Mucosa of stomach (tissue), 1 donor: ENCODE data around the gene TMOD3.
A peak's percentile ranks its signal among the peaks of the same experiment; 100 is the strongest.

Source experiments
- H3K27me3 ChIP-seq: one replicate; pipeline ENCODE4 v1.7.0; 2013; ENCODE audit warnings: mild to moderate bottlenecking, low read length; ENCODE audit not compliant: control insufficient read depth, insufficient read depth
- H3K36me3 ChIP-seq: one replicate; pipeline ENCODE4 v1.7.0; 2013; ENCODE audit warnings: low read length; ENCODE audit not compliant: control insufficient read depth, insufficient read depth
- H3K4me1 ChIP-seq: one replicate; pipeline ENCODE4 v1.7.0; 2013; ENCODE audit warnings: mild to moderate bottlenecking, low read length; ENCODE audit not compliant: control insufficient read depth, insufficient read depth
- H3K4me3 ChIP-seq: one replicate; pipeline ENCODE4 v1.7.0; 2013; ENCODE audit warnings: low read length
- H3K9ac ChIP-seq: one replicate; pipeline ENCODE4 v1.7.0; 2013; ENCODE audit warnings: mild to moderate bottlenecking, low read length, moderate library complexity
- H3K9me3 ChIP-seq: one replicate; pipeline ENCODE4 v1.7.0; 2013; ENCODE audit warnings: mild to moderate bottlenecking, low read length, moderate library complexity; ENCODE audit not compliant: control insufficient read depth
- donor health status: Pancreatic carcinoma.

TMOD3 gene

DNA sequence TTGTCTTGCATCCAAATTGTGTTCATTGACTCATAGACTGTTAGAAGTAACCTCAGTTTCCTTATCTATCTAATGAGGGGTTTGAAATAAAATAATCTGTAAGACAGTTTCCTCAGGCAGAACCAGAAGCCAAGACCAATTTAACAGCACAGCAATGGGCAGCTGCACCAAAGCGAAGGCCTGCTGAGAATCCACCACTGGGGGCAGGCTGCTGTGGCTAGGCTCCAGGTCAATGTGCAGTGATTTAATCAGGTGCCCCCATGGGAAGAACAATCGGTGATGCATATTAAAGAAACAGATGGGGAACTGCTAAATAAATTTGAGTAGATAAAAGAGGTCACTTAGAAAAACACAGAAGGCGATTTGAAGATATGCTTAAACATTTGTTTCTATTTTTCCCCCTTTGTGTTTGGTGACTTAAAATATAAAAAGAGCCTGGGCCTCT lies 28.0 kb upstream of the TMOD3 start:
- H3K9me3 ChIP-seq: no peaks in the 10 kb centered on the region
- H3K4me1 ChIP-seq: peaks cover 12% of the 10 kb centered on the region
- no peaks in the 10 kb centered on the region for H3K27me3 ChIP-seq
- H3K9ac ChIP-seq: no peak overlapping the region
- no peak overlapping the region for H3K4me3 ChIP-seq
- no peaks in the 10 kb centered on the region for H3K36me3 ChIP-seq

DNA sequence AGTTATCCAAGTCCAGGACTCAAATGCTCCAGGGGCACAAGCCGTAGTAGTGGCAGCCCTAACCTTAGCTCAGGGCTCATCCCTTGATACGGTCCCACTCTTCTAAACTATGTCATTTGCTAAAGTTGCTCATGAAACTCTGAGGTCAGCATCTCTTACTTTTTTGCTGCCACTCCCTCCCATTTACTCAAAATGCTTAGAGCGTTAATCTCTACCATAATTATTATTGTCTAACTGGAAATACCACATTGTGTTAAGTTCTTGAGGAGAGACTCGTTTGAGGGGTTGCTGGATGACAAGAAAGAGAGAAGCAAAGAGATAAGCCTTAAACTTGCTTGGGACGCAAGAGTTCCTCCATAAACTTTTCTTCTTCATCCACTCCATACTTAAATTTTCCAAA lies 26.9 kb upstream of the TMOD3 start:
- Histone ChIP-seq H3K9ac (no peak overlapping the region), H3K27me3 (no peaks in the 10 kb centered on the region), H3K9me3 (no peaks in the 10 kb centered on the region), H3K4me3 (no peak overlapping the region), H3K4me1 (peaks cover 8% of the 10 kb centered on the region), H3K36me3 (no peaks in the 10 kb centered on the region)

DNA sequence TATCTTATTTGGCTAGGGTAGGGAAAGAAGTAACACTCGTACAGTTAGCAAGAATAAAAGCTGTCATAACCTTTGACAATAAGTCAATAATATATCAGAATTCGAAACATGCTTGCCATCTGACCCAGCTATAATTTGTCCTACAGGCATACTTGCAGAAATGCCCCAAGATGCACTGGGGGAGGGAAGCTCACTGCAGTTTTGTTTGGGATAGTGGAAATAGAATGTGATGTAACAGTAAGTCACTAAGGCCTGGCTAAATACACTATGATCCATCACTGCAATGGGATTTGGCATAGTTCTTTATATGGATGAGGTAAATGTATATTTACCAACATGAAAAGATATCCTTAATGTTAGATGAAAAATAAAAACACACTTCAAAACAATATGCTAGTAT lies 25.5 kb upstream of the TMOD3 start:
- no peak overlapping the region for H3K4me3 ChIP-seq
- peaks cover 2% of the 10 kb centered on the region for H3K4me1 ChIP-seq
- H3K36me3 ChIP-seq: no peaks in the 10 kb centered on the region
- H3K27me3 ChIP-seq: no peaks in the 10 kb centered on the region
- no peak overlapping the region for H3K9ac ChIP-seq
- no peaks in the 10 kb centered on the region for H3K9me3 ChIP-seq

GRCh38 chr15:51806123-51806522 lies 23.3 kb upstream of the TMOD3 start:
- Histone ChIP-seq H3K9me3 (no peaks in the 10 kb centered on the region), H3K4me3 (no peak overlapping the region), H3K9ac (no peak overlapping the region), H3K36me3 (no peaks in the 10 kb centered on the region), H3K4me1 (no peaks in the 10 kb centered on the region), H3K27me3 (no peaks in the 10 kb centered on the region)

DNA sequence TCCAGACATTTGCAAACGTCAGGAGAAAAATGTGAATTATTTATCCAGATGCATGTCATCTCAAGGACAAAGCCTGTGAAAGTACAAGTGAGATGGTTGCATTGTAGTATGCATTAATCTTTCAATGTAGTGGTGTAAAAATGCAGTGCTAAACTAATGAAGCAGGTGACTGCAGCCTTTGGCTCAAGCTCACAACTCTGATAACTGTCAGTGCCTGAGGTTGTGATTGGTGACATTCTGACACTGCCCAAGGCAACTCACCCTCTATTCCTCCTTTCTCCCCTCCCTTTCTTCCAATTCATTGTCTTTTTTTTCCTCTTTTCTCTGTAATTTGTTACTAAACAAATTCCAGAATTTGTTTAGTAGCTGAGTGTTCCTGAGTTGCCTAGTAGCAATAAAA lies 20.0 kb upstream of the TMOD3 start:
- Histone ChIP-seq H3K36me3 (no peaks in the 10 kb centered on the region), H3K9me3 (no peaks in the 10 kb centered on the region), H3K4me3 (no peak overlapping the region), H3K4me1 (no peaks in the 10 kb centered on the region), H3K9ac (no peak overlapping the region), H3K27me3 (no peaks in the 10 kb centered on the region)

- H3K4me3 ChIP-seq: no peak overlapping the region
- H3K4me1 ChIP-seq: no peaks in the 10 kb centered on the region
- H3K27me3 ChIP-seq: no peaks in the 10 kb centered on the region
- no peak overlapping the region for H3K9ac ChIP-seq
- H3K9me3 ChIP-seq: no peaks in the 10 kb centered on the region
- H3K36me3 ChIP-seq: no peaks in the 10 kb centered on the region
Observed at GRCh38 chr15:51812598-51812997, 16.9 kb upstream of the TMOD3 start.

DNA sequence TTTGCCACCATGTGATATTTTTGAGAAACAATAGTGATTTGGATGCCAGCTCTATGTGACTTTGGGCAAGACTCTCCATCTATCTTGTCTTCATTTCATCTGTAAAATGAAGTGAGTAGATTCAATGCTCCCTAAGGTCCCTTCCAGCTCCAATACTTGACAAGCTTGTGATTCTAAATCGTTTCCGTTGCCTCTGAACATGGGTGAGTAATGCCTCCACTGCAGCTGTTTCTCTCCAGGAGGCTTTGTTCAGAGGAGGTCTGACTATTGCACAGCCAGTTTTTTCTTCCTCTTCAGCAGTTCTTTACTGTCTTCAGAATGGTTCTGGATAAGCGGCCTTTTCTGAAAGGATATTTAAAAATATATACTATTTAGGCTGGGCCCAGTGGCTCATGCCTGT lies 14.8 kb upstream of the TMOD3 start:
- Histone ChIP-seq H3K4me1 (no peaks in the 10 kb centered on the region), H3K36me3 (no peaks in the 10 kb centered on the region), H3K27me3 (no peaks in the 10 kb centered on the region), H3K4me3 (no peak overlapping the region), H3K9me3 (no peaks in the 10 kb centered on the region), H3K9ac (no peak overlapping the region)

DNA sequence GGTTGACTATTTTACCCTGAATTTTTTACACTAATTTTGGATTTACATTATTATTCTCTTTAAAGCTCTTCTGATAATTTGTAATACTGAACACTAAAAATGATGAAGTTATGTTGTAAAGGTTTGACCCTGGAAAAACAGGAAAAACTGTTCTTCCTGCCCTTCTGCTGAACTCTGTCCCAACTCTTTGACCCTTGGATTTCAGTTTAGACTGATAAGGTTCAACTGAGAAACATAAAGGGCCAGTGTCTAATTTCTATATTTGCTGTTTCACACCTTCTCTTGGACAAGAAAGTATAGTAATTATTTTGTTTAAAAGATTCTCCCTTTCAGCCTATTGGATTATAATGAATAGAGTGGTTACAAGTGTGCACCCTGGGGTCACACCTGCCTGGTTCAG lies 12.8 kb upstream of the TMOD3 start:
- Histone ChIP-seq H3K9me3 (no peaks in the 10 kb centered on the region), H3K9ac (no peak overlapping the region), H3K4me3 (no peak overlapping the region), H3K27me3 (no peaks in the 10 kb centered on the region), H3K36me3 (no peaks in the 10 kb centered on the region), H3K4me1 (no peaks in the 10 kb centered on the region)

- Histone ChIP-seq H3K36me3 (no peaks in the 10 kb centered on the region), H3K9ac (no peak overlapping the region), H3K4me3 (no peak overlapping the region), H3K27me3 (no peaks in the 10 kb centered on the region), H3K4me1 (no peaks in the 10 kb centered on the region), H3K9me3 (no peaks in the 10 kb centered on the region)
Observed at GRCh38 chr15:51818150-51818549, 11.3 kb upstream of the TMOD3 start.

DNA sequence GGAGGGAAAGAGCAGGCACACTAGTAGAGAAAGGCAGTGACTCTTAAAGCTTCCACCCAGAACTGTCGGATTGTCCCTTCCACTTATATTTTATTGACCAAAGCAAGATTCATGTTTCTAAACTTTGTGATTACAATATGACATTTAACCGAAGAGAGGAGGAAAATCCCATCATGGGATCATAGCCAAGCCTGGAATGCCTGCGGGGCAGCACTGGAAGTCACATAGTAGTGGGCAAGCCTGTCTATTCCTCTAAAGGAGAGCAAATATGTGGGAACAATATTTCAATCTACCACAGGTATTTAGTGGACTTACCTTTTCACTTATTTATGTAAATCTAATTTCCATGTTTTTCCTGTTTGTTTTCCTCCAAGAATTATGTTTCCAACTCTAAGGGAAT lies 3.8 kb upstream of the TMOD3 start:
- no peak overlapping the region for H3K4me3 ChIP-seq

DNA sequence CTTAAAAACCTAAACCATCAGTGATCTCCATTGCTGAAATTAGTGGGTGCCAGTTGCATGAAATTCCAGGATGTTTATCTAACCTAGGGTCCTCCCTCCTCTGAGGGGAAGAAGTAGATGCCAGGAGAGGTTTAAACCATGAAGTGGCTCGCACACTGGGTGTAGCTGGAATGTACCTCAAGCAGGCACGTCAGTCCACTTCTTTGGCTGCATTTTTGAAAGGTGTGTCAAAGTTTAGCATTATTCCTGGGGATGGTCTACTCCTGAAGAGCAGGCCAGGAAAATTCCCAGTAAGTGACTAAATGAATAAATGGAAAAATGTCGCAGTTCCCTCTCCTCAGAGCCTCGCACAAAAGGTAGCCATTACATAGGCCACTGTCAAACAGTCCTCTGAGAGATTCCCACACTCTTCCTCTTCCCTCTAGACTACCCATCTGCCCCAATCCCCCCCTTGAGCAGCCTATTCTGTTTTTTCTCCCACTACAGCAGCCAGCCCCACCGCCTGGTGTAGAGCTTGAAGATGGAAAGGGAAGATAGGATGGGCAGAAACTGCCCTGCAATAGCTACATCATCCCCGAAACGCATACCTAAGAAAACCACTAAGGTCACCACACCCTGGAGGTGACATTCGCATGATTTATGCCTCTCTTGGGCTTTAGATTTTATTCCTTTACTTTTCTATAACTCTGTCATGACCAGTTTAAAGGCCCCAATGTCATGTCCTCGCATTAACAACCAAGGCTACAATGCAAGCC lies 655 bp upstream of the TMOD3 start:
- Histone ChIP-seq H3K9me3 (no peaks in the 10 kb centered on the region), H3K4me1 (peaks cover 11% of the 10 kb centered on the region), H3K27me3 (no peaks in the 10 kb centered on the region), H3K9ac (no peak overlapping the region), H3K36me3 (no peaks in the 10 kb centered on the region), H3K4me3 (no peak overlapping the region)

More for the DNA sequence above, 3.8 kb upstream of the TMOD3 start:
- H3K36me3 ChIP-seq: no peaks in the 10 kb centered on the region
- no peaks in the 10 kb centered on the region for H3K9me3 ChIP-seq
- H3K4me1 ChIP-seq: no peaks in the 10 kb centered on the region
- no peaks in the 10 kb centered on the region for H3K27me3 ChIP-seq
- no peak overlapping the region for H3K9ac ChIP-seq

- H3K27me3 ChIP-seq: no peaks in the 10 kb centered on the region
- no peaks in the 10 kb centered on the region for H3K36me3 ChIP-seq
- H3K9ac ChIP-seq: peak overlapping the region; percentile 88
Observed at GRCh38 chr15:51830276-51830806, 888 bp downstream of the TMOD3 start.

More at GRCh38 chr15:51830276-51830806, 888 bp downstream of the TMOD3 start:
- Histone ChIP-seq H3K9me3 (no peaks in the 10 kb centered on the region), H3K4me3 (peak overlapping the region; percentile 75), H3K4me1 (peaks cover 11% of the 10 kb centered on the region)
